SK-N-SH treated with all-trans-retinoic acid at 6 μM for 48 hours (cell line): Measurements from ENCODE around the gene MMP24OS.
"Not testable (repeated sequence)": the region's sequence is repeated elsewhere in the genome, so short reads cannot be mapped to it uniquely, and the experiment has no call there.

Source experiments
- ATAC-seq: fragments of 200-7000 bp; cut with Tn5 transposase; 3 replicates; pipeline ENCODE4 v1.9.1; 2020; ENCODE audit warnings: mild to moderate bottlenecking, moderate library complexity
- ARNTL ChIP-seq: fragments of 450-650 bp; formaldehyde crosslinking; IDR thresholded peaks from 2 replicates; pipeline ENCODE4 v1.5.0; 2020; ENCODE audit warnings: low read depth, mild to moderate bottlenecking, moderate library complexity, borderline replicate concordance
- BACH2 ChIP-seq: fragments of 250-450 bp; sonication (Bioruptor Pico); IDR thresholded peaks from 2 replicates; pipeline ENCODE4 v1.9.0; 2021; ENCODE audit warnings: mild to moderate bottlenecking, borderline replicate concordance
- GLIS3 ChIP-seq: fragments of 250-450 bp; sonication (Bioruptor Pico); IDR thresholded peaks from 2 replicates; pipeline ENCODE4 v1.5.0; 2020; ENCODE audit warnings: mild to moderate bottlenecking, moderate library complexity
- OSR1 ChIP-seq: fragments of 250-450 bp; sonication (Bioruptor Pico); IDR thresholded peaks from 2 replicates; pipeline ENCODE4 v1.8.0; 2022; ENCODE audit warnings: moderate library complexity, mild to moderate bottlenecking, inconsistent platforms
- RARB ChIP-seq: fragments of 250-450 bp; sonication (Bioruptor Pico); IDR thresholded peaks from 2 replicates; pipeline ENCODE4 v1.8.0; 2021; ENCODE audit warnings: mild to moderate bottlenecking, moderate library complexity
- SNAI2 ChIP-seq: fragments of 250-450 bp; sonication (Bioruptor Pico); IDR thresholded peaks from 2 replicates; pipeline ENCODE4 v1.5.0; 2020; ENCODE audit warnings: mild to moderate bottlenecking, moderate library complexity
- TCF4 ChIP-seq: fragments of 250-450 bp; sonication (Bioruptor Pico); IDR thresholded peaks from 2 replicates; pipeline ENCODE4 v1.8.0; 2021; ENCODE audit warnings: mild to moderate bottlenecking, moderate library complexity, borderline replicate concordance
- ZC3H10 ChIP-seq: fragments of 250-450 bp; sonication (Bioruptor Pico); IDR thresholded peaks from 2 replicates; pipeline ENCODE4 v1.5.1; 2021; ENCODE audit warnings: mild to moderate bottlenecking, moderate library complexity
- ZNF565 ChIP-seq: fragments of 450-650 bp; formaldehyde crosslinking; conservative IDR thresholded peaks from 2 replicates; pipeline ENCODE4 v1.5.0; 2020; ENCODE audit warnings: low read depth, mild to moderate bottlenecking, moderate library complexity
- ZNF8 ChIP-seq: fragments of 450-650 bp; formaldehyde crosslinking; IDR thresholded peaks from 2 replicates; pipeline ENCODE4 v1.5.0; 2020; ENCODE audit warnings: mild to moderate bottlenecking, moderate library complexity
- TF ChIP-seq, protein P1 (sequence below): fragments of 250-450 bp; sonication (Bioruptor Pico); IDR thresholded peaks from 2 replicates; pipeline ENCODE4 v1.5.0; 2020; ENCODE audit warnings: mild to moderate bottlenecking, moderate library complexity
- TF ChIP-seq, protein P2 (sequence below): fragments of 250-450 bp; sonication (Bioruptor Pico); IDR thresholded peaks from 2 replicates; pipeline ENCODE4 v1.5.1; 2021; ENCODE audit warnings: mild to moderate bottlenecking, moderate library complexity
- TF ChIP-seq, protein P3 (sequence below): fragments of 250-450 bp; sonication (Bioruptor Pico); IDR thresholded peaks from 2 replicates; pipeline ENCODE4 v1.5.1; 2020; ENCODE audit warnings: low read depth, mild to moderate bottlenecking, moderate library complexity
- TF ChIP-seq, protein P4 (sequence below): fragments of 250-450 bp; sonication (Bioruptor Pico); IDR thresholded peaks from 2 replicates; pipeline ENCODE4 v1.8.0; 2020; ENCODE audit warnings: mild to moderate bottlenecking, moderate library complexity, borderline replicate concordance
- TF ChIP-seq, protein P5 (sequence below): fragments of 250-450 bp; sonication (Bioruptor Pico); IDR thresholded peaks from 2 replicates; pipeline ENCODE4 v1.8.0; 2021; ENCODE audit warnings: low read depth, mild to moderate bottlenecking, moderate library complexity, borderline replicate concordance

MMP24OS gene

DNA sequence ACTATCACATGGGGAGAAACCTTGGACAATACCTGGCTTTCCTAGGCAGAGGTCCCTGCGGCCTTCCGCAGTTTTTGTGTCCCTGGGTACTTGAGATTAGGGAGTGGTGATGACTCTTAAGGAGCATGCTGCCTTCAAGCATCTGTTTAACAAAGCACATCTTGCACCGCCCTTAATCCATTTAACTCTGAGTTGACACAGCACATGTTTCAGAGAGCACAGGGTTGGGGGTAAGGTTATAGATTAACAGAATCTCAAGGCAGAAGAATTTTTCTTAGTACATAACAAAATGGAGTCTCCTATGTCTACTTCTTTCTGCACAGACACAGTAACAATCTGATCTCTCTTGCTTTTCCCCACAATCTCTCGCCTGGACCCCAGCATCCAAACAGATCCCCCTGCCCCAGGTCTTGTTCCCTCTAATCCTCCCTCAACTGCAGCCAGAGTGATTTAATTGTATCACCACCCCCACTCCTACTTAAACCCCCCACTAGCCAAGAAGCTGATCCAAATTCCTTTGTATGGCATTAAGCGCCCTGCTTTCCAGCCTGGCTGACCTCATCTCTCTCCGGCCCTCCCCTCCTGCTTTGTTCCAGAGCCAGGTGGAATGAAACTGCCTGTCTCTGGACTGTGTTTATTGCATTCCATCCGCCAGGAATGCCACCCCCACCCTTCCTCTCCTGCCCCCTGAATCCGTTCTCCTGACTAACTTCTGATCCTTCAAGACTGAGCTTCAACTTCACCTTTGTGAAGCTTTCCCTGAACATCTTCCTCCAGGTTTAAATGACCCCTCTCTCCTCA lies 15.0 kb downstream of the MMP24OS start (continued):
- TF ChIP-seq, protein P1, sequence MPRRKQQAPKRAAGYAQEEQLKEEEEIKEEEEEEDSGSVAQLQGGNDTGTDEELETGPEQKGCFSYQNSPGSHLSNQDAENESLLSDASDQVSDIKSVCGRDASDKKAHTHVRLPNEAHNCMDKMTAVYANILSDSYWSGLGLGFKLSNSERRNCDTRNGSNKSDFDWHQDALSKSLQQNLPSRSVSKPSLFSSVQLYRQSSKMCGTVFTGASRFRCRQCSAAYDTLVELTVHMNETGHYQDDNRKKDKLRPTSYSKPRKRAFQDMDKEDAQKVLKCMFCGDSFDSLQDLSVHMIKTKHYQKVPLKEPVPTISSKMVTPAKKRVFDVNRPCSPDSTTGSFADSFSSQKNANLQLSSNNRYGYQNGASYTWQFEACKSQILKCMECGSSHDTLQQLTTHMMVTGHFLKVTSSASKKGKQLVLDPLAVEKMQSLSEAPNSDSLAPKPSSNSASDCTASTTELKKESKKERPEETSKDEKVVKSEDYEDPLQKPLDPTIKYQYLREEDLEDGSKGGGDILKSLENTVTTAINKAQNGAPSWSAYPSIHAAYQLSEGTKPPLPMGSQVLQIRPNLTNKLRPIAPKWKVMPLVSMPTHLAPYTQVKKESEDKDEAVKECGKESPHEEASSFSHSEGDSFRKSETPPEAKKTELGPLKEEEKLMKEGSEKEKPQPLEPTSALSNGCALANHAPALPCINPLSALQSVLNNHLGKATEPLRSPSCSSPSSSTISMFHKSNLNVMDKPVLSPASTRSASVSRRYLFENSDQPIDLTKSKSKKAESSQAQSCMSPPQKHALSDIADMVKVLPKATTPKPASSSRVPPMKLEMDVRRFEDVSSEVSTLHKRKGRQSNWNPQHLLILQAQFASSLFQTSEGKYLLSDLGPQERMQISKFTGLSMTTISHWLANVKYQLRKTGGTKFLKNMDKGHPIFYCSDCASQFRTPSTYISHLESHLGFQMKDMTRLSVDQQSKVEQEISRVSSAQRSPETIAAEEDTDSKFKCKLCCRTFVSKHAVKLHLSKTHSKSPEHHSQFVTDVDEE (CRISPR knock-in tag), result 0 out of 2 replicates have a peak, but pooled peaks have one; percentile 45

DNA sequence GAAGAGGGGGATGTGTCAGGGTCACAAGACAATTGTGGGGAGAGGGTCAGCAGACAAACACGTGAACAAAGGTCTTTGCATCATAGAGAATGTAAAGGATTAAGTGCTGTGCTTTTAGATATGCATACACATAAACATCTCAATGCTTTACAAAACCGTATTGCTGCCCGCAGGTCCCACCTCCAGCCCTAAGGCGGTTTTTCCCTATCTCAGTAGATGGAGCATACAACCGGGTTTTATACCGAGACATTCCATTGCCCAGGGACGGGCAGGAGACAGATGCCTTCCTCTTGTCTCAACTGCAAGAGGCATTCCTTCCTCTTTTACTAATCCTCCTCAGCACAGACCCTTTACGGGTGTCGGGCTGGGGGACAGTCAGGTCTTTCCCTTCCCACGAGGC lies 15.6 kb downstream of the MMP24OS start:
- ATAC-seq, result not testable (repeated sequence)

DNA sequence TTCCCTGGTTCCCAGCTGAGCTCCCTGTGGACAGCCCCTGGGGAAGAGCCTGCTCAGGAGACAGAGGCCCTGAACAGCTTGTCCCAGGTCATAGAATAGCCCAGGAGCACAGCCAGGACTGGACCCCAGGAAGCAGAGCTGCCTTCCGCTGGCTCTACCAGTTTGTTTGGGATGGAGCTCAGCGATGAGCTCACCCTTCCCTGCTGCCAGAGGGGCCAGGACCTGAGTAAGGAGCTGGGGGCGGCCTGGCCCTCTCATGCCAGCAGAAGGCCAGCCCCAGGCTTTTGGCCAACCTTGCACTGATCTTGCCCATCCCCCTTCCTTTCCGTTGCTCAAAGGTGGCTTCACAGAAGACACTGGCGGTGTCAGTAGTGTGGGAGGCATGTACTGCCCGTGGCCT lies 17.5 kb downstream of the MMP24OS start:
- no peak for ATAC-seq
- no peak for TF ChIP-seq ZNF565 (CRISPR knock-in tag)
- no peak for TF ChIP-seq OSR1 (CRISPR knock-in tag)
- TF ChIP-seq, protein P2, sequence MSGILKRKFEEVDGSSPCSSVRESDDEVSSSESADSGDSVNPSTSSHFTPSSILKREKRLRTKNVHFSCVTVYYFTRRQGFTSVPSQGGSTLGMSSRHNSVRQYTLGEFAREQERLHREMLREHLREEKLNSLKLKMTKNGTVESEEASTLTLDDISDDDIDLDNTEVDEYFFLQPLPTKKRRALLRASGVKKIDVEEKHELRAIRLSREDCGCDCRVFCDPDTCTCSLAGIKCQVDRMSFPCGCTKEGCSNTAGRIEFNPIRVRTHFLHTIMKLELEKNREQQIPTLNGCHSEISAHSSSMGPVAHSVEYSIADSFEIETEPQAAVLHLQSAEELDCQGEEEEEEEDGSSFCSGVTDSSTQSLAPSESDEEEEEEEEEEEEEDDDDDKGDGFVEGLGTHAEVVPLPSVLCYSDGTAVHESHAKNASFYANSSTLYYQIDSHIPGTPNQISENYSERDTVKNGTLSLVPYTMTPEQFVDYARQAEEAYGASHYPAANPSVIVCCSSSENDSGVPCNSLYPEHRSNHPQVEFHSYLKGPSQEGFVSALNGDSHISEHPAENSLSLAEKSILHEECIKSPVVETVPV (CRISPR knock-in tag), result no peak
- TF ChIP-seq, protein P1 (CRISPR knock-in tag), result no peak
- no peak for TF ChIP-seq ZNF8 (CRISPR knock-in tag)
- TF ChIP-seq, protein P3, sequence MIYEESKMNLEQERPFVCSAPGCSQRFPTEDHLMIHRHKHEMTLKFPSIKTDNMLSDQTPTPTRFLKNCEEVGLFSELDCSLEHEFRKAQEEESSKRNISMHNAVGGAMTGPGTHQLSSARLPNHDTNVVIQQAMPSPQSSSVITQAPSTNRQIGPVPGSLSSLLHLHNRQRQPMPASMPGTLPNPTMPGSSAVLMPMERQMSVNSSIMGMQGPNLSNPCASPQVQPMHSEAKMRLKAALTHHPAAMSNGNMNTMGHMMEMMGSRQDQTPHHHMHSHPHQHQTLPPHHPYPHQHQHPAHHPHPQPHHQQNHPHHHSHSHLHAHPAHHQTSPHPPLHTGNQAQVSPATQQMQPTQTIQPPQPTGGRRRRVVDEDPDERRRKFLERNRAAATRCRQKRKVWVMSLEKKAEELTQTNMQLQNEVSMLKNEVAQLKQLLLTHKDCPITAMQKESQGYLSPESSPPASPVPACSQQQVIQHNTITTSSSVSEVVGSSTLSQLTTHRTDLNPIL (CRISPR knock-in tag), result no peak
- TF ChIP-seq GLIS3, result no peak
- TF ChIP-seq, protein P4, sequence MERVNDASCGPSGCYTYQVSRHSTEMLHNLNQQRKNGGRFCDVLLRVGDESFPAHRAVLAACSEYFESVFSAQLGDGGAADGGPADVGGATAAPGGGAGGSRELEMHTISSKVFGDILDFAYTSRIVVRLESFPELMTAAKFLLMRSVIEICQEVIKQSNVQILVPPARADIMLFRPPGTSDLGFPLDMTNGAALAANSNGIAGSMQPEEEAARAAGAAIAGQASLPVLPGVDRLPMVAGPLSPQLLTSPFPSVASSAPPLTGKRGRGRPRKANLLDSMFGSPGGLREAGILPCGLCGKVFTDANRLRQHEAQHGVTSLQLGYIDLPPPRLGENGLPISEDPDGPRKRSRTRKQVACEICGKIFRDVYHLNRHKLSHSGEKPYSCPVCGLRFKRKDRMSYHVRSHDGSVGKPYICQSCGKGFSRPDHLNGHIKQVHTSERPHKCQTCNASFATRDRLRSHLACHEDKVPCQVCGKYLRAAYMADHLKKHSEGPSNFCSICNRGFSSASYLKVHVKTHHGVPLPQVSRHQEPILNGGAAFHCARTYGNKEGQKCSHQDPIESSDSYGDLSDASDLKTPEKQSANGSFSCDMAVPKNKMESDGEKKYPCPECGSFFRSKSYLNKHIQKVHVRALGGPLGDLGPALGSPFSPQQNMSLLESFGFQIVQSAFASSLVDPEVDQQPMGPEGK, result no peak
- no peak for TF ChIP-seq TCF4 (CRISPR knock-in tag)
- TF ChIP-seq RARB (CRISPR knock-in tag), result no peak
- TF ChIP-seq, protein P5, sequence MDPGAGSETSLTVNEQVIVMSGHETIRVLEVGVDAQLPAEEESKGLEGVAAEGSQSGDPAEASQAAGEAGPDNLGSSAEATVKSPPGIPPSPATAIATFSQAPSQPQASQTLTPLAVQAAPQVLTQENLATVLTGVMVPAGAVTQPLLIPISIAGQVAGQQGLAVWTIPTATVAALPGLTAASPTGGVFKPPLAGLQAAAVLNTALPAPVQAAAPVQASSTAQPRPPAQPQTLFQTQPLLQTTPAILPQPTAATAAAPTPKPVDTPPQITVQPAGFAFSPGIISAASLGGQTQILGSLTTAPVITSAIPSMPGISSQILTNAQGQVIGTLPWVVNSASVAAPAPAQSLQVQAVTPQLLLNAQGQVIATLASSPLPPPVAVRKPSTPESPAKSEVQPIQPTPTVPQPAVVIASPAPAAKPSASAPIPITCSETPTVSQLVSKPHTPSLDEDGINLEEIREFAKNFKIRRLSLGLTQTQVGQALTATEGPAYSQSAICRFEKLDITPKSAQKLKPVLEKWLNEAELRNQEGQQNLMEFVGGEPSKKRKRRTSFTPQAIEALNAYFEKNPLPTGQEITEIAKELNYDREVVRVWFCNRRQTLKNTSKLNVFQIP (CRISPR knock-in tag), result no peak
- no peak for TF ChIP-seq BACH2 (CRISPR knock-in tag)
- TF ChIP-seq SNAI2 (CRISPR knock-in tag), result no peak
- TF ChIP-seq ZC3H10 (CRISPR knock-in tag), result no peak
- TF ChIP-seq ARNTL, result no peak
